Measurements from ENCODE around the gene FGF14.

FGF14 gene

DNA sequence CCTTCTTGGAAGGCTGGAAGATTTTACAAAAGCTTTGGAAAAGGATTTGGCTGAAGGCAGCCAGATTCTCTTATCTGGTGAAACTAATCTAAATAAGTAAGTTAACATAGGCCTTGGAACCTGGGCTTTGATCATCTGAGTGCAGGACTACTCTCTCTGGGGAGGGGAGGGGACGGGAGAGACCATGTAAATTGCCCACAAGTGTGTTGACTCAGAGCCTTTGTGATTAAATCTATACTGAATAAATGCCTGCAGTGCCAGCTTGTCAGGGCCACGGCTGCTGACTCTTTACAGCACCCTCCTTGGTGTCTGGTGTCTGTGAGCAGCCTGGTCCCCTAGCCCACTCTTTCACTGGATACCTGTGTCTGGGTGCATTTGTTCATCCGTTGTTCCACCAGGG is 698.0 kb downstream of the FGF14 start:
- no peak overlapping the region for H3K27ac ChIP-seq
- TF ChIP-seq, protein P1, sequence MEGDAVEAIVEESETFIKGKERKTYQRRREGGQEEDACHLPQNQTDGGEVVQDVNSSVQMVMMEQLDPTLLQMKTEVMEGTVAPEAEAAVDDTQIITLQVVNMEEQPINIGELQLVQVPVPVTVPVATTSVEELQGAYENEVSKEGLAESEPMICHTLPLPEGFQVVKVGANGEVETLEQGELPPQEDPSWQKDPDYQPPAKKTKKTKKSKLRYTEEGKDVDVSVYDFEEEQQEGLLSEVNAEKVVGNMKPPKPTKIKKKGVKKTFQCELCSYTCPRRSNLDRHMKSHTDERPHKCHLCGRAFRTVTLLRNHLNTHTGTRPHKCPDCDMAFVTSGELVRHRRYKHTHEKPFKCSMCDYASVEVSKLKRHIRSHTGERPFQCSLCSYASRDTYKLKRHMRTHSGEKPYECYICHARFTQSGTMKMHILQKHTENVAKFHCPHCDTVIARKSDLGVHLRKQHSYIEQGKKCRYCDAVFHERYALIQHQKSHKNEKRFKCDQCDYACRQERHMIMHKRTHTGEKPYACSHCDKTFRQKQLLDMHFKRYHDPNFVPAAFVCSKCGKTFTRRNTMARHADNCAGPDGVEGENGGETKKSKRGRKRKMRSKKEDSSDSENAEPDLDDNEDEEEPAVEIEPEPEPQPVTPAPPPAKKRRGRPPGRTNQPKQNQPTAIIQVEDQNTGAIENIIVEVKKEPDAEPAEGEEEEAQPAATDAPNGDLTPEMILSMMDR (conservative IDR thresholded peaks at IDR 0.05) = no peak
- no peak for TF ChIP-seq ZFX (IDR thresholded peaks at IDR 0.05)

DNA sequence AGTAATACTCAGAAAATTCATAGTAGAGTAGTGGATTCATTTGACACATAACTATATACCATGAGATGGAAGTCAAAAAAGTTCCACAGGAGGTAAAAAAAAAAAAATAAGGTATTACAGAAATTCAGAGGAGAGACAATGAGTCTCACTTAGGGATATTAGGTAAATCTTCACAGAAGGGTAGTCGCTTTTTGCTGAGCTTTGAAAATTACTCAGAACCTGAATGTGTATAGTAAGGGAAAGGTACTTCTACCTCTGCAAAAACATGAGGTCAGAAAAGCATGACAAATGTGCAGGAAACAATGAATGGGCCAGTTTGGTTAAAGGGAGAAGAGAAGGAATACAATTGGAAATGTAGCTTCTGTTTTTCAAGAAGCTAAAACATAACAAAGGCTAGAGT is 698.8 kb downstream of the FGF14 start:
- TF ChIP-seq ZFX (IDR thresholded peaks at IDR 0.05) = no peak
- TF ChIP-seq, protein P1 (conservative IDR thresholded peaks at IDR 0.05) = no peak
- no peak overlapping the region for H3K27ac ChIP-seq

DNA sequence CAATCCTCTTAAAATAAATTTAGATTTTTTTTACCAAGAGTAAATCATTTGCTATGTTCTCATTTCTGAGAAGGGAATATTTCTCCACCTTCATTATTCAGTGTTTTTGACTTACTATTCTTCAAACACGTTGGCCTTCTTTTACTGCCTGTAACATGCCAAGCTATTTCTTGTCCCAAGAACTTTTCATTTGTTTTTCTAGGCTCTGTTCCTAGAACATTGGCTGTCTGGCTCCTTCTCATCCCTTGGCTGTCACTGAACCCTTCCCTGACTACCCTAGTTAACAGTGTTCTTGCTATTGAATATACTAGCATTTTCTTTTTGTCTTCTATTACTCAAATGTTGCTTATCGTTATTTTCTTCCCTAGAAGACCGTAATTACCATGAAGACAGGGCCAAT is 701.2 kb downstream of the FGF14 start:
- TF ChIP-seq ZFX (IDR thresholded peaks at IDR 0.05) = no peak
- TF ChIP-seq, protein P1 (conservative IDR thresholded peaks at IDR 0.05) = no peak

DNA sequence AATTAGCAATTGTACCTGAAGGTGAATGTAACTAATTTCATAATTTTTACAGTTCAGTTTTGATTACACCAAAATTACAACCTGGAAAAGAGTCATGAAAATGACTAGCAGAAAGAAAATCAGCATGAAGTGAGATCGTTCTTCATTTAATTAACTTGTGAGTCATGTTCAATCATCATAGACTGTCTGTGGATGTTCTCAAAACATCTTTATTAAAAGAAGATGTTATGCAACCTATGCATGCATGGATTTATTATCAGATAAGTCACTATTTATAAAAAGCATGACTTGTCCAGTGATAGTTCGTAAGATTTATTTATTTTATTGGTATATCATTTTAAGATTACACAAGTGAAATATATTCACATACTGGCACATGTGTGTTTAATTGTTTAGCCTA is 703.4 kb downstream of the FGF14 start:
- H3K27ac ChIP-seq = no peak overlapping the region
- TF ChIP-seq, protein P1 (conservative IDR thresholded peaks at IDR 0.05) = no peak
- TF ChIP-seq ZFX (IDR thresholded peaks at IDR 0.05) = no peak

More for the DNA sequence above, 701.2 kb downstream of the FGF14 start:
- no peak overlapping the region for H3K27ac ChIP-seq

DNA sequence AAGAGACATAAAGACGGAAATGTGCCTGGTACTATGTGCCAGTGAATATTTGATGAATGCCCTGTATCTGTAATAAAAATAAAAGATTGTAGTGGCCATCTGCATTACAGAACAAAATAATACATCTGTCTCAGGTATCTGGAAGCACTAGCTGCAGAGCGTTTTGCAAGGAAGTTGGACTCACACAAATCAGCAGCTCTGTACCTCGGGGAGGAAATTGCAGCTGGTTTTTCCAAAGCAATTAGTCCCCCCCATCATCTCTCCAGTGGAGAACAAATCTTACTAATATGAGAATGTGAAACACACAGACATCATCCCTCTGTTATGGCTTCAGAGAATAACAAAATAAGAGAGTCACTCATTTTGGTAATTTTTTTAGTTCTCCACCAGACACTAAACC is 704.1 kb downstream of the FGF14 start:
- H3K27ac ChIP-seq = no peak overlapping the region
- no peak for TF ChIP-seq ZFX (IDR thresholded peaks at IDR 0.05)
- TF ChIP-seq, protein P1 (conservative IDR thresholded peaks at IDR 0.05) = no peak

DNA sequence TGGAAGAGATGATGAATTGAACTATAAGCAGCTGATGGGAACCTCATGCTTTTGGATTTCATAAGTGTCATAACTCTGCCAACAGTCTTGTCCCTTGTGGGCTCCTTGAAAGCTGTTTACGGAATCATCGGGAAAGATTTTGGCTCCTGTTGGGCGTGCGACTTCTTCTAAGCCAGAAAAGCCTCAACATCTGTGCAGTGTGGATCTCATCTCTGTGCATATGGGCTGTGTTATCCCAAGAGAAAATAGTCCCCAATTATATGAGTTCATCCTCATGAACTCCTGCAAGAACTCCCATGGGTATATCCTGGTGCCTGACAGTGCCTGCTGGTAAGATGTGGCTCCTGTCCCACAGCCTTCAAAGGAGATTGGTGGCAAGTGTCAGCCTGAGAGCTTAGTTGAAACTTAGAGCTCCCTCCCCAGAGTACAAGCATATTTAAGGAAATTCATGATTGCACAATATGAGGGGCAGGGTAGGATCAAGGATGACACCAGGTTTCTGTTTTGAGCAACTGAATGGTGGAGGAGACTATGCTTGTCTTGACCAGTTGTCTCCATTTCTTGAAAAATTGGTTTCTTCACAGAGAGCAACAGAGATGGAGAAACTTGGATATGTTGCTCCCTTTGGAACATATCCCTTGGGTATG is 705.9 kb downstream of the FGF14 start:
- H3K27ac ChIP-seq = no peak overlapping the region
- no peak for TF ChIP-seq ZFX (IDR thresholded peaks at IDR 0.05)
- TF ChIP-seq, protein P1 (conservative IDR thresholded peaks at IDR 0.05) = no peak

DNA sequence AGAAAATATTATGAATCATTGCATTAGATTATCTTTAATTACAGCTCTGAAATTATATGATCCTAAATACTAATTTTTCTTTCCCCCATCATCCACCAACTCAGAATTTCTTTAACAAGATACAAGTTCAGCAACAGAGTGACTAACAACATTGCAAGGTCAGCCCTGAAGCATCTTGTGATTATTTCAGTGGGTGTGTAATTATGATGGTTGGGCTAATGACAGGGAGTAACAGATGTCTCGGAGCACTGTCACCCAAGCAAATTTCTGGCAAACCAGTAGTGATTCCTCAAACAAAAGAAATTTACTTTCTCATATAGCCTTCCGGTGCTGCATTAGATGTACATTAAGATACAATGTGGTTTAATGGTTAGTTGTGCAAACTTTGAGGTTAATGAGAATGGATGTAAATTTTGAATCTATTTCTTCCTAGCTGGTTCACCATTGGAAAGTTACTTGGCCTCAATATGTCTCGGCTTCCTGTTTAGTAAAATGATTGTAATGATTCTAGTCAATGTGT is 710.4 kb downstream of the FGF14 start:
- TF ChIP-seq, protein P1 (conservative IDR thresholded peaks at IDR 0.05) = no peak
- TF ChIP-seq ZFX (IDR thresholded peaks at IDR 0.05) = no peak

More for the DNA sequence above, 710.4 kb downstream of the FGF14 start:
- no peak overlapping the region for H3K27ac ChIP-seq

Data from C4-2B (cell line).